PC-3 (cell line): ENCODE data around the gene TFF2. TPM values are rescaled to one million over a fixed set of nuclear protein-coding genes. Genes with fewer than 3 reads are reported as not detected.

ENCODE experiments used
- ATAC-seq: fragments of 200-7000 bp; cut with Tn5 transposase; 2 replicates; pipeline ENCODE4 v1.9.1; 2020; ENCODE audit warnings: mild to moderate bottlenecking, moderate library complexity
- BruUV-seq: library from RNA; stranded (reverse); fragments of 400-500 nt; replicated peaks from 2 replicates; lab custom pipeline; 2021; lab: Mats Ljungman, UMichigan
- CTCF ChIA-PET: fragments of 300-600 bp; sonication (Branson Sonifier 250); formaldehyde crosslinking; loops from one replicate; lab custom pipeline; 2022; ENCODE audit warnings: antibody characterized with exemption; lab: Charles Lee
- POLR2A ChIA-PET: fragments of 300-600 bp; sonication (Branson Sonifier 250); formaldehyde crosslinking; loops from one replicate; lab custom pipeline; 2022; ENCODE audit warnings: antibody characterized with exemption; ENCODE audit not compliant: unreplicated experiment; lab: Charles Lee
- DNase-seq: peaks from one replicate; pipeline ENCODE4 v3.0.0-alpha.2; 2015
- H2AFZ ChIP-seq: fragments of 300-600 bp; sonication (generic); 2 replicates; pipeline ENCODE4 v1.6.0; 2016; ENCODE audit warnings: antibody characterized with exemption, low read length
- H3F3A ChIP-seq: fragments of 300-600 bp; sonication (generic); one replicate; pipeline ENCODE4 v1.6.0; 2017; ENCODE audit warnings: antibody characterized with exemption, low read length, control low read depth, mild to moderate bottlenecking; ENCODE audit not compliant: unreplicated experiment
- H3K27ac ChIP-seq: fragments of 300-600 bp; sonication (generic); 2 replicates; pipeline ENCODE4 v1.5.1; 2016; ENCODE audit warnings: mild to moderate bottlenecking, low read length
- H3K27me3 ChIP-seq: fragments of 300-600 bp; sonication (generic); 2 replicates; pipeline ENCODE4 v1.6.1; 2016; ENCODE audit warnings: low read length, mixed read lengths
- H3K36me3 ChIP-seq: fragments of 300-600 bp; sonication (generic); 2 replicates; pipeline ENCODE4 v1.6.1; 2016; ENCODE audit warnings: low read depth, mixed run types, low read length, mixed read lengths
- H3K4me1 ChIP-seq: fragments of 300-600 bp; sonication (generic); 2 replicates; pipeline ENCODE4 v1.5.1; 2016; ENCODE audit warnings: low read length; ENCODE audit not compliant: insufficient read depth
- H3K4me2 ChIP-seq: fragments of 300-600 bp; sonication (generic); 2 replicates; pipeline ENCODE4 v1.6.0; 2016; ENCODE audit warnings: low read length
- H3K4me3 ChIP-seq: fragments of 300-600 bp; sonication (generic); 2 replicates; pipeline ENCODE4 v1.5.1; 2016; ENCODE audit warnings: mild to moderate bottlenecking, low read length, mixed read lengths
- H3K79me2 ChIP-seq: fragments of 300-600 bp; sonication (generic); 2 replicates; pipeline ENCODE4 v1.6.1; 2017; ENCODE audit warnings: low read length, mixed read lengths
- H3K9ac ChIP-seq: fragments of 300-600 bp; sonication (generic); 2 replicates; pipeline ENCODE4 v1.6.0; 2016; ENCODE audit warnings: mild to moderate bottlenecking, low read length
- H3K9me2 ChIP-seq: fragments of 300-600 bp; sonication (generic); replicated peaks from 2 replicates; pipeline ENCODE4 v1.6.1; 2016; ENCODE audit warnings: mixed run types, low read length, mixed read lengths
- H3K9me3 ChIP-seq: fragments of 300-600 bp; sonication (generic); 2 replicates; pipeline ENCODE4 v1.6.1; 2016; ENCODE audit warnings: low read length, mixed read lengths
- H4K20me1 ChIP-seq: fragments of 300-600 bp; sonication (generic); 2 replicates; pipeline ENCODE4 v1.6.1; 2016; ENCODE audit warnings: low read length, mixed read lengths
- EZH2 ChIP-seq: fragments of 300-600 bp; sonication (generic); IDR thresholded peaks from one replicate; pipeline ENCODE4 v1.6.1; 2017; ENCODE audit warnings: antibody characterized with exemption, mild to moderate bottlenecking, low read length; ENCODE audit not compliant: unreplicated experiment
- EZH2phosphoT487 ChIP-seq: fragments of 300-600 bp; sonication (generic); IDR thresholded peaks from 2 replicates; pipeline ENCODE4 v1.6.1; 2018; ENCODE audit warnings: mild to moderate bottlenecking, antibody characterized with exemption, low read length, borderline replicate concordance
- intact Hi-C: fragments of 100-400 bp; cut with micrococcal nuclease; formaldehyde crosslinking; loops from 2 replicates; pipeline ENCODE4 v1.9.0; 2023
- total RNA-seq: library from RNA; depleted of rRNA; stranded (reverse); fragments of >200 nt; gene quantifications from 2 replicates; pipeline ENCODE4 v1.2.3, GENCODE V29; 2014
- TF ChIP-seq, protein P1 (sequence below): fragments of 300-600 bp; sonication (generic); conservative IDR thresholded peaks from 2 replicates; pipeline ENCODE4 v1.5.1; 2017; ENCODE audit warnings: antibody characterized with exemption, low read depth, mild to moderate bottlenecking, low read length

TFF2 gene
- total RNA-seq, 1 experiment from 2014 or later, result 21.1 TPM

DNA sequence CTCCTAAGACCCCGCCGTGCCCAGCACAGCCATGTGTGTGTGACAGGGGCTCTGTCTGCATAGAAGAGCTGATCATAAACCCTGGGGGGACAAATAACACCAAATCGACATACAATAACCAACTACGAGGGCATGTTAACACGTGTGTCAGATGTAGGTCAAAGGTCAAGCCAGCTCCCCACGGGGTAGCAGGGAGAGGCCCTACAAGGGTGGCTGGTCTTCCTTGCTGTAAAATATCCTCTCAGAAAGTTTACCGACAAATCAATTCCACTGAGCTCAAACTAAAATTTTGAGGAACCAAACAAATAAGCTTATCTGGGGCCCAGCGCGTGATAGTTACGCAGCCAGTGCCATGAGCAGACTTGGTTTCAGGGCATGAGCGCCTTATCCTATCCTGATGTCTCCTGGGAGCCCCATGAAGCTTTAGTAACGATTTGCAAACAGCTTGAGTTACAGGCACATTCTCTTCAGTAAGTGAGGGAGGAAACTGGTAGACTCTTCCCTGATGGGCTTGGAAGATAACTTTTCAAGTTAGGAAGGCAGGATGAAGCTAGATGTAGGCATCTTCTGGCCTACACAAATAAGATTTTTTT is 47.7 kb upstream of the TFF2 start:
- no TSS peak for BruUV-seq
- Histone ChIP-seq H3K9ac (no peak overlapping the region), H3K9me2 (no peaks in the 10 kb centered on the region), H3K79me2 (no peaks in the 10 kb centered on the region), H3F3A (no peaks in the 10 kb centered on the region), H3K36me3 (no peaks in the 10 kb centered on the region), H3K27ac (no peak overlapping the region), H4K20me1 (no peaks in the 10 kb centered on the region), H3K9me3 (no peaks in the 10 kb centered on the region), H2AFZ (no peak overlapping the region), H3K27me3 (no peaks in the 10 kb centered on the region), H3K4me1 (peaks cover 16% of the 10 kb centered on the region), H3K4me3 (no peak overlapping the region), H3K4me2 (no peak overlapping the region)
- ChIA-PET CTCF (no interaction called here), POLR2A (no interaction called here)
- intact Hi-C loops, result no loop called here
- no peak for ATAC-seq
- TF ChIP-seq EZH2 (no peak), EZH2phosphoT487 (no peak)
- TF ChIP-seq, protein P1, sequence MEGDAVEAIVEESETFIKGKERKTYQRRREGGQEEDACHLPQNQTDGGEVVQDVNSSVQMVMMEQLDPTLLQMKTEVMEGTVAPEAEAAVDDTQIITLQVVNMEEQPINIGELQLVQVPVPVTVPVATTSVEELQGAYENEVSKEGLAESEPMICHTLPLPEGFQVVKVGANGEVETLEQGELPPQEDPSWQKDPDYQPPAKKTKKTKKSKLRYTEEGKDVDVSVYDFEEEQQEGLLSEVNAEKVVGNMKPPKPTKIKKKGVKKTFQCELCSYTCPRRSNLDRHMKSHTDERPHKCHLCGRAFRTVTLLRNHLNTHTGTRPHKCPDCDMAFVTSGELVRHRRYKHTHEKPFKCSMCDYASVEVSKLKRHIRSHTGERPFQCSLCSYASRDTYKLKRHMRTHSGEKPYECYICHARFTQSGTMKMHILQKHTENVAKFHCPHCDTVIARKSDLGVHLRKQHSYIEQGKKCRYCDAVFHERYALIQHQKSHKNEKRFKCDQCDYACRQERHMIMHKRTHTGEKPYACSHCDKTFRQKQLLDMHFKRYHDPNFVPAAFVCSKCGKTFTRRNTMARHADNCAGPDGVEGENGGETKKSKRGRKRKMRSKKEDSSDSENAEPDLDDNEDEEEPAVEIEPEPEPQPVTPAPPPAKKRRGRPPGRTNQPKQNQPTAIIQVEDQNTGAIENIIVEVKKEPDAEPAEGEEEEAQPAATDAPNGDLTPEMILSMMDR, result no peak
- DNase-seq, result no peak

DNA sequence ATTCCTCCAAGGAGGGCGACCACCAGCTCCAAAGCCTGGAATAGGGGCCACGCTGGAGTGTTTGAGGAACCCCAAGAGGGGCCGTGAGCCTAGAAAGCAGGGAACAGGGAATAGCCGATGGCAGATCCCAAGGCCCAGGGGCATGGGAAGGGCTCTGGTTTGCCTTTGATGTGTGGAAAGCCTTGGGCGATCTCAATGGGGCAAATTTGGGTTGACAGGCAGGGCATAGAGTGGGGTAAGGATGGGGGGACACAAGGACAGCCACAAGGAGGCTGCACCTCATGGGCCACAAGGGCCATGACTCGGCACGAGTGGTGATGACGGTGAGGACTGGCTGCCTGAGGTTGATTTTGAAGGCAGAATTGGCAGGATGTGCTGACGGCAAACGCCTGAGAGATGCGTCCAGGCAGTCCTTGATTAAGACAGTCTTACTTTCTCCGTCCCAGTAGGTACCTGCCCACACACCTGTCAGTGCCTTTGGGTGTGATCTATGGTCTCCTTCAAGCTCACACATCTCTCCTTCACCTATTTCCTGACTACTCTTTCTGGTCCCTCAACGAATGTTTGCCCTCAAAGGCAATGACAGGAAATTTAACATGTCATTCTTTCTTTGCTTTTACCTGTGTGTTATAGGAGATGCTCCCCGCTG is 47.1 kb upstream of the TFF2 start:
- no peak for DNase-seq
- peaks cover 16% of the 10 kb centered on the region for H3K4me1 ChIP-seq
- H3K9ac ChIP-seq, result no peak overlapping the region
- H2AFZ ChIP-seq, result no peak overlapping the region
- H4K20me1 ChIP-seq, result no peaks in the 10 kb centered on the region
- no peaks in the 10 kb centered on the region for H3K36me3 ChIP-seq
- no TSS peak for BruUV-seq
- H3K4me3 ChIP-seq, result no peak overlapping the region
- no peak overlapping the region for H3K4me2 ChIP-seq
- intact Hi-C loops, result no loop called here
- no peaks in the 10 kb centered on the region for H3K79me2 ChIP-seq
- ChIA-PET POLR2A (no interaction called here), CTCF (no interaction called here)
- no peaks in the 10 kb centered on the region for H3F3A ChIP-seq
- TF ChIP-seq EZH2phosphoT487 (no peak), EZH2 (no peak)
- TF ChIP-seq, protein P1, result no peak
- no peaks in the 10 kb centered on the region for H3K9me3 ChIP-seq
- no peak for ATAC-seq
- H3K27ac ChIP-seq, result no peak overlapping the region
- H3K27me3 ChIP-seq, result no peaks in the 10 kb centered on the region
- H3K9me2 ChIP-seq, result no peaks in the 10 kb centered on the region
